ENCODE data around the gene SAMM50. TPM values are rescaled to one million over a fixed set of nuclear protein-coding genes. Genes with fewer than 3 reads are reported as not detected.

SAMM50 gene
- total RNA-seq, 1 donor from 2014 or later = 48.0 TPM

GRCh38 chr22:44037519-44038375 lies 82.5 kb downstream of the SAMM50 start:
- no peaks in the 10 kb centered on the region for H3K9me3 Mint-ChIP-seq (ENCODE audit: unreplicated experiment)
- H3K4me1 Mint-ChIP-seq (ENCODE audit: low read depth, unreplicated experiment) = peaks cover 11% of the 10 kb centered on the region
- no peak for DNase-seq
- no peaks in the 10 kb centered on the region for H3K27me3 Mint-ChIP-seq (ENCODE audit: unreplicated experiment)
- TF ChIP-seq, protein P1, sequence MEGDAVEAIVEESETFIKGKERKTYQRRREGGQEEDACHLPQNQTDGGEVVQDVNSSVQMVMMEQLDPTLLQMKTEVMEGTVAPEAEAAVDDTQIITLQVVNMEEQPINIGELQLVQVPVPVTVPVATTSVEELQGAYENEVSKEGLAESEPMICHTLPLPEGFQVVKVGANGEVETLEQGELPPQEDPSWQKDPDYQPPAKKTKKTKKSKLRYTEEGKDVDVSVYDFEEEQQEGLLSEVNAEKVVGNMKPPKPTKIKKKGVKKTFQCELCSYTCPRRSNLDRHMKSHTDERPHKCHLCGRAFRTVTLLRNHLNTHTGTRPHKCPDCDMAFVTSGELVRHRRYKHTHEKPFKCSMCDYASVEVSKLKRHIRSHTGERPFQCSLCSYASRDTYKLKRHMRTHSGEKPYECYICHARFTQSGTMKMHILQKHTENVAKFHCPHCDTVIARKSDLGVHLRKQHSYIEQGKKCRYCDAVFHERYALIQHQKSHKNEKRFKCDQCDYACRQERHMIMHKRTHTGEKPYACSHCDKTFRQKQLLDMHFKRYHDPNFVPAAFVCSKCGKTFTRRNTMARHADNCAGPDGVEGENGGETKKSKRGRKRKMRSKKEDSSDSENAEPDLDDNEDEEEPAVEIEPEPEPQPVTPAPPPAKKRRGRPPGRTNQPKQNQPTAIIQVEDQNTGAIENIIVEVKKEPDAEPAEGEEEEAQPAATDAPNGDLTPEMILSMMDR (IDR thresholded peaks at IDR 0.05; ENCODE audit: partially characterized antibody, unreplicated experiment) = no peak
- peaks cover 4% of the 10 kb centered on the region for H3K36me3 Mint-ChIP-seq (ENCODE audit: unreplicated experiment)
- no peak overlapping the region for H3K4me3 Mint-ChIP-seq (ENCODE audit: unreplicated experiment)
- H3K27ac Mint-ChIP-seq (ENCODE audit: unreplicated experiment) = no peak overlapping the region

DNA sequence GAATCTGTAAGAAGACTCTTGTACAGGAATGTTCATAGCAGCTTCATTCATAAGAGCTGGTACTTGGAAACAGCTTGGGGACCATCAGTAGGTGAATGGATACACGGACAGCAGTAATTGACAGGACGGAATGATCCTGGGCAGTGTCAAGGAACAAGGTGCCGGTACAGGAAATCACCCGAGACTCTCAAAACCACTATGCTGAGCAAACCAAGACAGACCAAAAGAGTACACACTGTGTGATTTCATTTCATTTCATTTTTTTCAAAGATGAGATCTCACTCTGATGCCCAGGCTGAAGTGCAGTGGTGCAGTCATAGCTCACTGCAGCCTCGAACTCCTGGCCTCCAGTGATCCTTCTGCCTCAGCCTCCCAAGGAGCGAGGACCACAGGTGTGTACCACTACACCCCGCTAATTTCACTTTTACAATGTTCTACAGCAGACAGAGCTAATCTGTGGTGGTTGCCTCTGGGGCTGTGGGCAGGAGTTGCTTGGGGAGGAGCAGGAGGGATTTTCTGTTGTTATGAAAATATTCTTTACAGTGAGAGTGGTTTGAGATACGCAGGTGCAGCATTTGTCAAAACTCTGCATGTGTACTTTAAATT lies 84.4 kb downstream of the SAMM50 start:
- no peak for DNase-seq
- peaks cover 4% of the 10 kb centered on the region for H3K36me3 Mint-ChIP-seq (ENCODE audit: unreplicated experiment)
- peaks cover 5% of the 10 kb centered on the region for H3K4me1 Mint-ChIP-seq (ENCODE audit: low read depth, unreplicated experiment)
- H3K9me3 Mint-ChIP-seq (ENCODE audit: unreplicated experiment) = no peaks in the 10 kb centered on the region
- H3K27me3 Mint-ChIP-seq (ENCODE audit: unreplicated experiment) = no peaks in the 10 kb centered on the region
- H3K27ac Mint-ChIP-seq (ENCODE audit: unreplicated experiment) = no peak overlapping the region
- H3K4me3 Mint-ChIP-seq (ENCODE audit: unreplicated experiment) = no peak overlapping the region
- TF ChIP-seq, protein P1 (IDR thresholded peaks at IDR 0.05; ENCODE audit: partially characterized antibody, unreplicated experiment) = no peak

DNA sequence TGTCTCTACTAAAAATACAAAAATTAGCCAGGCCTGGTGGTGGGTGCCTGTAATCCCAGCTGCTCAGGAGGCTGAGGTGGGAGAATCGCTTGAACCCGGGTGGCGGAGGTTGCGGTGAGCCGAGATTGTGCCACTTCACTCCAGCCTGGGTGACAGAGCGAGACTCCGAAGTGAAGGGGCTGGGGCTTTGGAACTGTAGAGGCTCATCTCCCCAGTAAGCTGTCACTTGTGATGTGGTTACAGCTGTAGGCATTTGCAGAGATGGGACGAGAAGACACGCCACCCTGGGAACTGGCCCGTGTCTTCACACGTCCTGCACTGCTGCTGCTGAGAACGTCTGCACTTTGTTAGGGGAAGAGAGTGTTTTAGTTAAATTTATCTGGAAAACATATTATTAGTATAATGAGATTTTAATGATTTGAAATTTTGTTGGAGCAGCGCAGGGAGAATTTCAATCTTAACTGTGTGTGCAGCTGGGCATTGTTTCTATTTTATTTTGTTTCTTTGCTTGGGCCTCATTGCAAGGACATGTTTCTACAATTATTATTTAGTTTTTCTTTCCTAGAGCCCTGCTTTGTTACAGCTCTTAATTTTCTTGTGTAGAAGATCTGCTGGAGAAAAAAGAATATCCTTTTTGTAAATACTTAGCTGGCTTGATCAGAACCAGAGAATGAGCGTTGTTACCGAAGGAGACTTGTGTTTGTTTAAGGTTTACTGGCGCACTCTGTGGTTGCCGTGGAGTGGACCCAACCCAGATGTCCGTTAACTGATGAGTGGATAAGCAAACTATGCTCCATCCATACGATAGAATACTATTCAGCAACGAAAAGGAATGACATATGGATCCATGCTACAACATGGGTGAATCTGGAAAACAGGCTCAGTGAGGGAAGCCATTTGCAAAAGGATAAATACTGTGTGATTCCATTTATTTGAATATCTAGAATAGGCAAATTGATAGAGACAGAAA lies 87.3 kb downstream of the SAMM50 start:
- H3K9me3 Mint-ChIP-seq (ENCODE audit: unreplicated experiment) = no peaks in the 10 kb centered on the region
- TF ChIP-seq, protein P1 (IDR thresholded peaks at IDR 0.05; ENCODE audit: partially characterized antibody, unreplicated experiment) = no peak
- H3K27me3 Mint-ChIP-seq (ENCODE audit: unreplicated experiment) = peaks cover 1% of the 10 kb centered on the region
- no peak overlapping the region for H3K4me3 Mint-ChIP-seq (ENCODE audit: unreplicated experiment)
- peaks cover 5% of the 10 kb centered on the region for H3K4me1 Mint-ChIP-seq (ENCODE audit: low read depth, unreplicated experiment)
- no peak for DNase-seq
- H3K27ac Mint-ChIP-seq (ENCODE audit: unreplicated experiment) = no peak overlapping the region
- peaks cover 10% of the 10 kb centered on the region for H3K36me3 Mint-ChIP-seq (ENCODE audit: unreplicated experiment)

- Mint-ChIP-seq H3K36me3 (ENCODE audit: unreplicated experiment) (peaks cover 9% of the 10 kb centered on the region), H3K27me3 (ENCODE audit: unreplicated experiment) (peaks cover 1% of the 10 kb centered on the region), H3K9me3 (ENCODE audit: unreplicated experiment) (no peaks in the 10 kb centered on the region), H3K4me1 (ENCODE audit: low read depth, unreplicated experiment) (peaks cover 13% of the 10 kb centered on the region), H3K27ac (ENCODE audit: unreplicated experiment) (no peak overlapping the region), H3K4me3 (ENCODE audit: unreplicated experiment) (no peak overlapping the region)
- no peak for DNase-seq
- TF ChIP-seq, protein P1 (IDR thresholded peaks at IDR 0.05; ENCODE audit: partially characterized antibody, unreplicated experiment) = no peak
Observed at GRCh38 chr22:44045145-44045544, 89.9 kb downstream of the SAMM50 start.

Other genes starting within 250 kb of the SAMM50 start
- 0.96 TPM for gene EFCAB6, start 143.1 kb upstream of the SAMM50 start, total RNA-seq (ENCODE audit: unreplicated experiment)
- gene SULT4A1, start 92.9 kb upstream of the SAMM50 start, total RNA-seq (ENCODE audit: unreplicated experiment) = 79.5 TPM
- gene PNPLA5, start 63.4 kb upstream of the SAMM50 start, total RNA-seq (ENCODE audit: unreplicated experiment) = not detected
- gene PNPLA3, start 31.6 kb upstream of the SAMM50 start, total RNA-seq (ENCODE audit: unreplicated experiment) = 14.7 TPM
- gene PARVB, start 68.9 kb downstream of the SAMM50 start, total RNA-seq (ENCODE audit: unreplicated experiment) = 7.7 TPM
- gene PARVG, start 225.5 kb downstream of the SAMM50 start, total RNA-seq (ENCODE audit: unreplicated experiment) = not detected

Data from glutamatergic neuron (in vitro differentiated cells).